H1 (cell line): Measurements from ENCODE around the gene RPL21. TPM values are rescaled to one million over a fixed set of nuclear protein-coding genes. Genes with fewer than 3 reads are reported as not detected.

Experiments used
- CTCF ChIA-PET: fragments of 300-600 bp; sonication (Branson Sonifier 250); formaldehyde crosslinking; loops from one replicate; lab custom pipeline; 2021; ENCODE audit not compliant: partially characterized antibody; lab: Charles Lee
- POLR2A ChIA-PET: fragments of 300-600 bp; sonication (Branson Sonifier 250); formaldehyde crosslinking; loops from one replicate; lab custom pipeline; 2021; ENCODE audit warnings: inconsistent platforms; ENCODE audit not compliant: partially characterized antibody; lab: Charles Lee
- DNase-seq, 2 experiments: peaks; one replicate each; pipeline versions ENCODE4 v3.0.0 to v3.0.0-alpha.2; 2010 to 2022; ENCODE audit warnings: low spot score in 2 of 2, low read depth in 1 of 2, mixed read lengths in 1 of 2
- FAIRE-seq: peaks from 2 replicates; lab custom pipeline; 2011; peaks lifted over from hg19 to GRCh38; lab: Jason Lieb, UNC
- H2AFZ ChIP-seq: 2 replicates; pipeline ENCODE4 v1.8.1; 2012; ENCODE audit warnings: low read length, inconsistent platforms
- H2AK5ac ChIP-seq: 2 replicates; pipeline ENCODE4 v1.6.1; 2013; ENCODE audit warnings: low read depth, low read length
- H2BK120ac ChIP-seq: replicated peaks from 2 replicates; pipeline ENCODE3; 2013; ENCODE audit warnings: low read depth, low read length, inconsistent platforms
- H2BK12ac ChIP-seq: 2 replicates; pipeline ENCODE4 v1.6.1; 2013; ENCODE audit warnings: low read depth, low read length
- H2BK15ac ChIP-seq: 2 replicates; pipeline ENCODE4 v1.6.1; 2013; ENCODE audit warnings: low read length
- H2BK20ac ChIP-seq: 2 replicates; pipeline ENCODE4 v1.6.1; 2013; ENCODE audit warnings: low read length
- H2BK5ac ChIP-seq: 2 replicates; pipeline ENCODE4 v1.6.1; 2013; ENCODE audit warnings: low read depth, low read length
- H3K14ac ChIP-seq: 2 replicates; pipeline ENCODE4 v1.6.1; 2013; ENCODE audit warnings: inconsistent platforms; ENCODE audit not compliant: insufficient read length
- H3K18ac ChIP-seq: 2 replicates; pipeline ENCODE4 v1.6.1; 2013; ENCODE audit warnings: low read length; ENCODE audit errors: extremely low read depth
- H3K23ac ChIP-seq: 2 replicates; pipeline ENCODE4 v1.6.1; 2013; ENCODE audit warnings: inconsistent platforms; ENCODE audit not compliant: insufficient read length
- H3K23me2 ChIP-seq: 2 replicates; pipeline ENCODE4 v1.6.1; 2013; ENCODE audit warnings: low read depth, low read length
- H3K27ac ChIP-seq: 2 replicates; pipeline ENCODE4 v1.6.1; 2011; ENCODE audit warnings: low read depth, low read length, inconsistent platforms
- H3K27me3 ChIP-seq, 4 experiments: replicated peaks in 1 of 4; 1 replicate in 1 of 4; 2 replicates in 3 of 4; pipeline versions ENCODE4 v1.6.1 to v1.8.1; 2011 to 2013; ENCODE audit warnings: low read length in 3 of 4, mild to moderate bottlenecking in 3 of 4, inconsistent platforms in 2 of 4, mixed read lengths in 2 of 4, moderate library complexity in 1 of 4; ENCODE audit not compliant: control insufficient read depth in 3 of 4, insufficient read depth in 3 of 4; ENCODE audit errors: extremely low read depth in 1 of 4
- H3K36me3 ChIP-seq, 4 experiments: 2 replicates each; pipeline versions ENCODE4 v1.6.1 to v1.8.1; 2011 to 2013; ENCODE audit warnings: mild to moderate bottlenecking in 4 of 4, low read length in 3 of 4, moderate library complexity in 2 of 4, control low read depth in 1 of 4, inconsistent platforms in 1 of 4; ENCODE audit not compliant: insufficient read depth in 4 of 4, control insufficient read depth in 2 of 4
- H3K4ac ChIP-seq: replicated peaks from 2 replicates; pipeline ENCODE3; 2013; ENCODE audit warnings: low read length, low read depth, mixed read lengths, inconsistent platforms; ENCODE audit not compliant: insufficient read length
- H3K4me1 ChIP-seq, 4 experiments: replicated peaks in 1 of 4; 1 replicate in 1 of 4; 2 replicates in 3 of 4; pipeline versions ENCODE4 v1.6.1 to v1.8.1; 2011 to 2013; ENCODE audit warnings: low read length in 3 of 4, inconsistent platforms in 2 of 4, mixed read lengths in 1 of 4; ENCODE audit not compliant: insufficient read depth in 4 of 4, control insufficient read depth in 3 of 4
- H3K4me2 ChIP-seq, 2 experiments: 2 replicates each; pipeline versions ENCODE4 v1.6.1 to v1.8.1; 2011 to 2013; ENCODE audit warnings: low read depth in 2 of 2, low read length in 2 of 2, control low read depth in 1 of 2, inconsistent platforms in 1 of 2, mild to moderate bottlenecking in 1 of 2; ENCODE audit not compliant: insufficient read depth in 1 of 2
- H3K4me3 ChIP-seq, 4 experiments: fragments of 200-600, 300-600 bp in 1 of 4; sonication (generic), shearing (Covaris generic), sonication (Bioruptor Twin) in 1 of 4; 2 replicates each; pipeline versions ENCODE4 v1.5.1 to v1.8.1; 2011 to 2016; ENCODE audit warnings: low read length in 4 of 4, low read depth in 3 of 4, control low read depth in 2 of 4, inconsistent platforms in 2 of 4, mild to moderate bottlenecking in 2 of 4, mixed read lengths in 1 of 4, moderate library complexity in 1 of 4; ENCODE audit not compliant: insufficient read depth in 2 of 4; ENCODE audit errors: extremely low read depth in 1 of 4
- H3K56ac ChIP-seq: replicated peaks from 2 replicates; pipeline ENCODE3; 2013; ENCODE audit warnings: low read depth, mild to moderate bottlenecking, mixed read lengths, low read length, inconsistent platforms; ENCODE audit not compliant: insufficient read length
- H3K79me1 ChIP-seq: 2 replicates; pipeline ENCODE4 v1.6.1; 2013; ENCODE audit warnings: low read depth, low read length, control low read depth
- H3K79me2 ChIP-seq, 2 experiments: 2 replicates each; pipeline versions ENCODE4 v1.6.1 to v1.8.1; 2012 to 2013; ENCODE audit warnings: low read length in 2 of 2, mild to moderate bottlenecking in 2 of 2, inconsistent platforms in 1 of 2; ENCODE audit not compliant: insufficient read depth in 2 of 2, control insufficient read depth in 1 of 2
- H3K9ac ChIP-seq, 4 experiments: replicated peaks in 1 of 4; 1 replicate in 1 of 4; 2 replicates in 3 of 4; pipeline versions ENCODE4 v1.6.1 to v1.8.1; 2011 to 2013; ENCODE audit warnings: low read depth in 3 of 4, low read length in 3 of 4, control low read depth in 2 of 4, mild to moderate bottlenecking in 2 of 4, moderate library complexity in 2 of 4, inconsistent platforms in 1 of 4; ENCODE audit errors: extremely low read depth in 1 of 4
- H3K9me3 ChIP-seq, 2 experiments: 2 replicates each; pipeline versions ENCODE4 v1.6.1 to v1.8.1; 2012 to 2013; ENCODE audit warnings: mild to moderate bottlenecking in 2 of 2, moderate library complexity in 2 of 2, control low read depth in 1 of 2, inconsistent platforms in 1 of 2, low read depth in 1 of 2, low read length in 1 of 2, mixed read lengths in 1 of 2; ENCODE audit not compliant: insufficient read depth in 2 of 2
- H4K20me1 ChIP-seq, 2 experiments: replicated peaks in 1 of 2; 2 replicates each; pipeline versions ENCODE3 to v1.8.1; 2011 to 2013; ENCODE audit warnings: inconsistent platforms in 2 of 2, low read length in 2 of 2, mild to moderate bottlenecking in 1 of 2; ENCODE audit not compliant: insufficient read depth in 2 of 2, control insufficient read depth in 1 of 2
- H4K5ac ChIP-seq: 2 replicates; pipeline ENCODE4 v1.6.1; 2013; ENCODE audit warnings: low read length, low read depth, mixed read lengths, inconsistent platforms; ENCODE audit not compliant: insufficient read length
- H4K8ac ChIP-seq: 2 replicates; pipeline ENCODE4 v1.8.0; 2013; ENCODE audit warnings: mild to moderate bottlenecking, moderate library complexity, low read length, inconsistent platforms; ENCODE audit not compliant: insufficient read depth; ENCODE audit errors: extremely low read depth
- H4K91ac ChIP-seq: replicated peaks from 2 replicates; pipeline ENCODE3; 2013; ENCODE audit warnings: low read length, mixed read lengths, inconsistent platforms; ENCODE audit not compliant: insufficient read length
- GTF2F1 ChIP-seq: IDR thresholded peaks from 2 replicates; pipeline ENCODE4 v1.6.1; 2012; ENCODE audit warnings: low read depth, low read length, improper control_type of control experiment, borderline replicate concordance
- JUND ChIP-seq: IDR thresholded peaks from 2 replicates; pipeline ENCODE4 v1.6.1; 2011; ENCODE audit warnings: mild to moderate bottlenecking, improper control_type of control experiment, low read length
- NRF1 ChIP-seq: IDR thresholded peaks from 2 replicates; pipeline ENCODE4 v1.6.1; 2011; ENCODE audit warnings: mild to moderate bottlenecking, low read depth, low read length, improper control_type of control experiment
- POU5F1 ChIP-seq: IDR thresholded peaks from 2 replicates; pipeline ENCODE4 v1.6.1; 2011; ENCODE audit warnings: low read depth, mild to moderate bottlenecking, low read length, moderate library complexity
- RBBP5 ChIP-seq: IDR thresholded peaks from 2 replicates; pipeline ENCODE4 v1.7.1; 2012; ENCODE audit warnings: low read depth, mild to moderate bottlenecking, inconsistent platforms, low read length, moderate library complexity, borderline replicate concordance
- SIX5 ChIP-seq: IDR thresholded peaks from 2 replicates; pipeline ENCODE4 v1.6.1; 2011; ENCODE audit warnings: mild to moderate bottlenecking, low read depth, low read length
- SRF ChIP-seq: IDR thresholded peaks from 2 replicates; pipeline ENCODE4 v1.6.1; 2011; ENCODE audit warnings: mild to moderate bottlenecking, low read depth, low read length, moderate library complexity
- YY1 ChIP-seq: IDR thresholded peaks from 2 replicates; pipeline ENCODE4 v1.6.1; 2011; ENCODE audit warnings: low read depth, mild to moderate bottlenecking, low read length
- WGBS, 2 experiments: shearing (Covaris generic) in 1 of 2; methylation state at CpG; one replicate each; pipeline versions ENCODE4 v1.1.6 to v1.1.7; 2013 to 2015; ENCODE audit warnings: low lambda C conversion rate in 2 of 2, mixed read lengths in 2 of 2, inconsistent platforms in 1 of 2, low coverage in 1 of 2, missing lambda C conversion rate in 1 of 2; ENCODE audit not compliant: insufficient replicate concordance in 2 of 2, insufficient coverage in 1 of 2, insufficient read length in 1 of 2; ENCODE audit errors: extremely low coverage in 1 of 2, missing lambda C conversion rate in 1 of 2; 5-methylcytosine and 5-hydroxymethylcytosine counted together
- polyA plus RNA-seq, 7 experiments: library from polyadenylated mRNA; depleted of rRNA in 3 of 7; stranded (reverse) in 5 of 7; unstranded in 2 of 7; fragments of >200 nt in 5 of 7; fragments of 200-250 nt in 2 of 7; gene quantifications; 1 replicate in 5 of 7; 2 replicates in 1 of 7; 4 replicates in 1 of 7; pipeline versions ENCODE4 v1.2.1 to v1.2.3, GENCODE V29; 2011 to 2013; ENCODE audit warnings: missing spikeins in 2 of 7, mixed read lengths in 2 of 7
- total RNA-seq: library from RNA; stranded (reverse); fragmentation: NEBNext Ultra II Directional; extraction: Animal tissue kit (Norgen Biotek cat#: 25700); gene quantifications from 2 replicates; pipeline ENCODE4 v1.2.1, GENCODE V29; 2021
- TF ChIP-seq, protein P1 (sequence below), 3 experiments: IDR thresholded peaks; 1 replicate in 2 of 3; 2 replicates in 1 of 3; pipeline versions ENCODE4 v1.5.1 to v1.6.1; 2011; ENCODE audit warnings: low read length in 3 of 3, mild to moderate bottlenecking in 3 of 3, inconsistent platforms in 2 of 3, low read depth in 1 of 3, moderate library complexity in 1 of 3; ENCODE audit not compliant: insufficient read depth in 1 of 3; ENCODE audit errors: control extremely low read depth in 1 of 3
- TF ChIP-seq, protein P2 (sequence below): IDR thresholded peaks from 2 replicates; pipeline ENCODE4 v1.6.1; 2012; ENCODE audit warnings: inconsistent platforms
- TF ChIP-seq, protein P3 (sequence below): IDR thresholded peaks from 2 replicates; pipeline ENCODE4 v1.6.1; 2012; ENCODE audit warnings: inconsistent platforms

Gene RPL21
- total and polyA plus RNA-seq, 2 of the 8 experiments (the other 6 are each of a cell fraction or from before 2014, with no cell fraction given) = 624 to 1,283 TPM

DNA sequence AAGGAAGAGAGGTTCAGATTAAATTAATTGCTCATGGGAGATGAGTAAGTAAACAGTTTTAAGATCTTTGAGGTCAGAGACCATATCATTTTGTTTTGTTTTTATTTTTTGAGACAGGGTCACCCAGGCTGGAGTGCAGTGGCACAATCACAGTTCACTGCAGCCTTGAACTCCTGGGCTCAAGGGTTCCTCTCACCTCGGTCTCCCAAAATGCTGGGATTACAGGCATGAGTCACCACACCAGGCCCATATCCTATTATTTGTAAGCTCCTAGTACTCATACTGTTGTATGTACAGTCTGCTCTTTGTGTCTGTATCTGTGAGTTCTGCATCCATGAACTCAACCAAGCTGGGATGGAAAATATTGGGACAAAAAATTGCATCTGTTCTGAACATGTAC, 13.3 kb downstream of the RPL21 start:
- H2BK12ac ChIP-seq = no peak overlapping the region
- no peak overlapping the region for H3K4me3 ChIP-seq
- no peak overlapping the region for H3K14ac ChIP-seq
- no peak overlapping the region for H2BK120ac ChIP-seq
- no peaks in the 10 kb centered on the region for H3K9me3 ChIP-seq
- H2AFZ ChIP-seq = no peak overlapping the region
- no peak for FAIRE-seq
- CTCF ChIA-PET = no interaction called here
- no peak for DNase-seq
- H3K23ac ChIP-seq = no peak overlapping the region
- H3K4me1 ChIP-seq = peaks cover 0 to 2% (median under 1%) of the 10 kb centered on the region in 4 experiments; a peak in 5 of 7 replicates
- no peaks in the 10 kb centered on the region for H3K79me2 ChIP-seq
- H2BK5ac ChIP-seq = no peak overlapping the region
- H3K27me3 ChIP-seq = peaks cover 0 to 6% (median 2%) of the 10 kb centered on the region in 4 experiments; a peak in 3 of 7 replicates
- H2BK15ac ChIP-seq = no peak overlapping the region
- H3K23me2 ChIP-seq = no peaks in the 10 kb centered on the region
- H4K91ac ChIP-seq = no peak overlapping the region
- WGBS, 2 experiments = 91% methylated on average over 1 of the region's 1 CpG; no CpG with 5 or more reads in 1 of the 2 experiments
- H4K20me1 ChIP-seq = peaks cover 0 to 2% of the 10 kb centered on the region in 2 experiments
- POLR2A ChIA-PET = interaction anchor here (0.7 to 15.4 kb wide), 5 partner anchors 8 to 21 kb away, joined by 3 to 197 read pairs (median 3); partner anchors contain the start of gene RPL21
- no peak overlapping the region for H3K9ac ChIP-seq
- no peak overlapping the region for H3K4me2 ChIP-seq
- peaks cover 0 to 6% (median 1%) of the 10 kb centered on the region in 4 experiments; a peak in 4 of 8 replicates for H3K36me3 ChIP-seq
- H4K8ac ChIP-seq = no peak overlapping the region
- no peak overlapping the region for H3K18ac ChIP-seq
- no peak overlapping the region for H2BK20ac ChIP-seq
- H3K79me1 ChIP-seq = no peaks in the 10 kb centered on the region; the same call in 1 of the 2 replicates
- H3K27ac ChIP-seq = no peak overlapping the region
- no peak overlapping the region for H3K4ac ChIP-seq
- H4K5ac ChIP-seq = no peak overlapping the region
- no peak overlapping the region for H2AK5ac ChIP-seq
- H3K56ac ChIP-seq = no peak overlapping the region
- TF ChIP-seq NRF1 (no peak), GTF2F1 (no peak), SIX5 (no peak), POU5F1 (no peak), YY1 (no peak), JUND (no peak), RBBP5 (no peak), SRF (no peak)
- TF ChIP-seq, protein P1, sequence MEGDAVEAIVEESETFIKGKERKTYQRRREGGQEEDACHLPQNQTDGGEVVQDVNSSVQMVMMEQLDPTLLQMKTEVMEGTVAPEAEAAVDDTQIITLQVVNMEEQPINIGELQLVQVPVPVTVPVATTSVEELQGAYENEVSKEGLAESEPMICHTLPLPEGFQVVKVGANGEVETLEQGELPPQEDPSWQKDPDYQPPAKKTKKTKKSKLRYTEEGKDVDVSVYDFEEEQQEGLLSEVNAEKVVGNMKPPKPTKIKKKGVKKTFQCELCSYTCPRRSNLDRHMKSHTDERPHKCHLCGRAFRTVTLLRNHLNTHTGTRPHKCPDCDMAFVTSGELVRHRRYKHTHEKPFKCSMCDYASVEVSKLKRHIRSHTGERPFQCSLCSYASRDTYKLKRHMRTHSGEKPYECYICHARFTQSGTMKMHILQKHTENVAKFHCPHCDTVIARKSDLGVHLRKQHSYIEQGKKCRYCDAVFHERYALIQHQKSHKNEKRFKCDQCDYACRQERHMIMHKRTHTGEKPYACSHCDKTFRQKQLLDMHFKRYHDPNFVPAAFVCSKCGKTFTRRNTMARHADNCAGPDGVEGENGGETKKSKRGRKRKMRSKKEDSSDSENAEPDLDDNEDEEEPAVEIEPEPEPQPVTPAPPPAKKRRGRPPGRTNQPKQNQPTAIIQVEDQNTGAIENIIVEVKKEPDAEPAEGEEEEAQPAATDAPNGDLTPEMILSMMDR (IDR thresholded peaks at IDR 0.05; ENCODE audit: control extremely low read depth in 1 of 3, insufficient read depth in 1 of 3, low read depth in 1 of 3, low read length in 3 of 3) = no peak
- TF ChIP-seq, protein P2, sequence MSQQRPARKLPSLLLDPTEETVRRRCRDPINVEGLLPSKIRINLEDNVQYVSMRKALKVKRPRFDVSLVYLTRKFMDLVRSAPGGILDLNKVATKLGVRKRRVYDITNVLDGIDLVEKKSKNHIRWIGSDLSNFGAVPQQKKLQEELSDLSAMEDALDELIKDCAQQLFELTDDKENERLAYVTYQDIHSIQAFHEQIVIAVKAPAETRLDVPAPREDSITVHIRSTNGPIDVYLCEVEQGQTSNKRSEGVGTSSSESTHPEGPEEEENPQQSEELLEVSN = no peak
- TF ChIP-seq, protein P3, sequence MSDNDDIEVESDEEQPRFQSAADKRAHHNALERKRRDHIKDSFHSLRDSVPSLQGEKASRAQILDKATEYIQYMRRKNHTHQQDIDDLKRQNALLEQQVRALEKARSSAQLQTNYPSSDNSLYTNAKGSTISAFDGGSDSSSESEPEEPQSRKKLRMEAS = no peak
